IMR-90 (cell line): Measurements from ENCODE around the gene ERBB4. TPM values are rescaled to one million over a fixed set of nuclear protein-coding genes. Genes with fewer than 3 reads are reported as not detected.

Experiments used
- ATAC-seq: fragments of 200-7000 bp; cut with Tn5 transposase; 2 replicates; pipeline ENCODE4 v1.9.1; 2020; ENCODE audit warnings: low read depth, mild to moderate bottlenecking, moderate library complexity
- BruUV-seq: library from RNA; stranded (reverse); fragments of 400-500 nt; replicated peaks from 2 replicates; lab custom pipeline; 2021; lab: Mats Ljungman, UMichigan
- CTCF ChIA-PET: fragments of 300-600 bp; formaldehyde crosslinking; extraction: SDS; loops from one replicate; lab custom pipeline; 2021; ENCODE audit warnings: antibody characterized with exemption; lab: Yijun Ruan, JAX
- POLR2A ChIA-PET: fragments of 300-600 bp; sonication (Branson Sonifier 250); formaldehyde crosslinking; loops from one replicate; lab custom pipeline; 2022; ENCODE audit warnings: antibody characterized with exemption; ENCODE audit not compliant: unreplicated experiment; lab: Charles Lee
- DNase-seq: peaks from one replicate; pipeline ENCODE4 v3.0.0; 2013
- H2AFZ ChIP-seq: replicated peaks from 2 replicates; pipeline ENCODE3; 2013; ENCODE audit warnings: low read length, mild to moderate bottlenecking; ENCODE audit not compliant: poor library complexity
- H2AK5ac ChIP-seq: 2 replicates; pipeline ENCODE4 v1.6.1; 2013; ENCODE audit warnings: low read depth, low read length, inconsistent platforms
- H2AK9ac ChIP-seq: replicated peaks from 2 replicates; pipeline ENCODE3; 2013; ENCODE audit warnings: mild to moderate bottlenecking, low read depth, low read length, moderate library complexity; ENCODE audit not compliant: poor library complexity
- H2BK120ac ChIP-seq: 2 replicates; pipeline ENCODE4 v1.6.1; 2013; ENCODE audit warnings: low read depth, low read length, inconsistent platforms
- H2BK15ac ChIP-seq: 3 replicates; pipeline ENCODE4 v1.6.1; 2013; ENCODE audit warnings: low read depth, low read length, inconsistent platforms
- H2BK20ac ChIP-seq: 2 replicates; pipeline ENCODE4 v1.6.1; 2013; ENCODE audit warnings: low read depth, mild to moderate bottlenecking, inconsistent platforms, low read length, moderate library complexity
- H2BK5ac ChIP-seq: 2 replicates; pipeline ENCODE4 v1.6.1; 2013; ENCODE audit warnings: mild to moderate bottlenecking, low read depth, low read length, inconsistent platforms; ENCODE audit not compliant: poor library complexity, severe bottlenecking
- H3K14ac ChIP-seq: replicated peaks from 2 replicates; pipeline ENCODE4 v1.6.1; 2013; ENCODE audit warnings: low read depth, low read length, inconsistent platforms
- H3K18ac ChIP-seq: 2 replicates; pipeline ENCODE4 v1.6.1; 2013; ENCODE audit warnings: low read depth, low read length, control low read depth
- H3K23ac ChIP-seq: 2 replicates; pipeline ENCODE4 v1.6.1; 2013; ENCODE audit warnings: low read depth, low read length, inconsistent platforms
- H3K27ac ChIP-seq: 2 replicates; pipeline ENCODE4 v1.5.1; 2013; ENCODE audit warnings: mild to moderate bottlenecking, control low read depth, low read length; ENCODE audit not compliant: insufficient read depth
- H3K27me3 ChIP-seq: 2 replicates; pipeline ENCODE4 v1.6.1; 2013; ENCODE audit warnings: low read length; ENCODE audit not compliant: control insufficient read depth, insufficient read depth
- H3K36me3 ChIP-seq: 2 replicates; pipeline ENCODE4 v1.6.1; 2013; ENCODE audit warnings: low read length, mixed read lengths; ENCODE audit not compliant: control insufficient read depth, insufficient read depth
- H3K4ac ChIP-seq: 2 replicates; pipeline ENCODE4 v1.6.1; 2013; ENCODE audit warnings: low read depth, low read length, inconsistent platforms
- H3K4me1 ChIP-seq: 2 replicates; pipeline ENCODE4 v1.6.1; 2013; ENCODE audit warnings: low read length, mixed read lengths; ENCODE audit not compliant: control insufficient read depth, insufficient read depth
- H3K4me2 ChIP-seq: 2 replicates; pipeline ENCODE4 v1.6.1; 2013; ENCODE audit warnings: low read depth, mild to moderate bottlenecking, control low read depth, low read length, moderate library complexity
- H3K4me3 ChIP-seq: 2 replicates; pipeline ENCODE4 v1.5.1; 2013; ENCODE audit warnings: low read depth, mild to moderate bottlenecking, control low read depth, low read length, moderate library complexity; ENCODE audit not compliant: insufficient read depth
- H3K56ac ChIP-seq: 2 replicates; pipeline ENCODE4 v1.6.1; 2013; ENCODE audit warnings: low read length, inconsistent platforms; ENCODE audit not compliant: insufficient read depth; ENCODE audit errors: extremely low read depth
- H3K79me1 ChIP-seq, 2 experiments: 2 replicates each; pipeline ENCODE4 v1.6.1; 2013; ENCODE audit warnings: low read length in 2 of 2, inconsistent platforms in 1 of 2, low read depth in 1 of 2
- H3K9ac ChIP-seq: 2 replicates; pipeline ENCODE4 v1.6.1; 2013; ENCODE audit warnings: low read depth, low read length, control low read depth
- H3K9me1 ChIP-seq: 2 replicates; pipeline ENCODE4 v1.6.1; 2013; ENCODE audit warnings: low read length, inconsistent platforms; ENCODE audit not compliant: insufficient read depth
- H3K9me3 ChIP-seq: 2 replicates; pipeline ENCODE4 v1.6.1; 2013; ENCODE audit warnings: low read length; ENCODE audit not compliant: control insufficient read depth, insufficient read depth
- H4K20me1 ChIP-seq: 2 replicates; pipeline ENCODE4 v1.6.1; 2013; ENCODE audit warnings: low read length, inconsistent platforms; ENCODE audit not compliant: insufficient read depth
- H4K5ac ChIP-seq: 2 replicates; pipeline ENCODE4 v1.6.1; 2013; ENCODE audit warnings: mild to moderate bottlenecking, low read depth, low read length, control low read depth
- H4K8ac ChIP-seq, 2 experiments: 2 replicates each; pipeline ENCODE4 v1.6.1; 2013; ENCODE audit warnings: low read depth in 2 of 2, low read length in 2 of 2, control low read depth in 1 of 2, inconsistent platforms in 1 of 2
- H4K91ac ChIP-seq: 2 replicates; pipeline ENCODE4 v1.6.1; 2013; ENCODE audit warnings: low read depth, low read length, inconsistent platforms; ENCODE audit not compliant: insufficient read depth
- BHLHE40 ChIP-seq: fragments of 150-350 bp; IDR thresholded peaks from 2 replicates; pipeline ENCODE4 v1.6.1; 2016; ENCODE audit warnings: mild to moderate bottlenecking, low read depth, low read length
- CEBPB ChIP-seq: IDR thresholded peaks from 2 replicates; pipeline ENCODE4 v1.6.1; 2012; ENCODE audit warnings: low read depth, low read length, improper control_type of control experiment
- CHD1 ChIP-seq: IDR thresholded peaks from 2 replicates; pipeline ENCODE4 v1.6.1; 2012; ENCODE audit warnings: low read depth, low read length, improper control_type of control experiment
- CTCF ChIP-seq: conservative IDR thresholded peaks from 2 replicates; pipeline ENCODE4 v1.5.1; 2012; ENCODE audit warnings: mild to moderate bottlenecking, low read depth, low read length, improper control_type of control experiment
- FOS ChIP-seq: fragments of 150-350 bp; IDR thresholded peaks from 2 replicates; pipeline ENCODE4 v1.6.1; 2016; ENCODE audit warnings: low read depth, low read length
- MAFK ChIP-seq: IDR thresholded peaks from 2 replicates; pipeline ENCODE4 v1.6.1; 2012; ENCODE audit warnings: low read depth, low read length, improper control_type of control experiment
- MAZ ChIP-seq: IDR thresholded peaks from 2 replicates; pipeline ENCODE4 v1.6.1; 2012; ENCODE audit warnings: low read depth, mild to moderate bottlenecking, low read length, improper control_type of control experiment, moderate library complexity, borderline replicate concordance
- MXI1 ChIP-seq: IDR thresholded peaks from 2 replicates; pipeline ENCODE4 v1.6.1; 2012; ENCODE audit warnings: low read depth, mild to moderate bottlenecking, low read length, moderate library complexity, borderline replicate concordance
- NFE2L2 ChIP-seq: fragments of 150-350 bp; IDR thresholded peaks from 2 replicates; pipeline ENCODE4 v1.6.1; 2016; ENCODE audit warnings: low read depth, mild to moderate bottlenecking, low read length
- POLR2A ChIP-seq: IDR thresholded peaks from 2 replicates; pipeline ENCODE4 v1.6.1; 2012; ENCODE audit warnings: mild to moderate bottlenecking, low read depth, low read length
- RAD21 ChIP-seq: IDR thresholded peaks from 2 replicates; pipeline ENCODE4 v1.6.1; 2012; ENCODE audit warnings: low read length, improper control_type of control experiment
- RCOR1 ChIP-seq: IDR thresholded peaks from 2 replicates; pipeline ENCODE4 v1.6.1; 2012; ENCODE audit warnings: mild to moderate bottlenecking, low read length, improper control_type of control experiment; ENCODE audit not compliant: insufficient replicate concordance
- RFX5 ChIP-seq: IDR thresholded peaks from 2 replicates; pipeline ENCODE4 v1.8.0; 2012; ENCODE audit warnings: low read depth, mild to moderate bottlenecking, low read length, moderate library complexity
- SMC3 ChIP-seq: fragments of 150-350 bp; IDR thresholded peaks from 2 replicates; pipeline ENCODE4 v1.6.1; 2016; ENCODE audit warnings: low read depth, mild to moderate bottlenecking, antibody characterized with exemption, low read length, moderate library complexity
- WGBS, 2 experiments: methylation state at CpG; one replicate each; pipeline versions ENCODE4 v1.1.5 to v1.1.7; 2013; ENCODE audit warnings: missing lambda C conversion rate in 2 of 2; ENCODE audit not compliant: insufficient read length in 1 of 2; ENCODE audit errors: extremely low coverage in 2 of 2; 5-methylcytosine and 5-hydroxymethylcytosine counted together
- dilution Hi-C: fragments of 300-500 bp; cut with HindIII; formaldehyde crosslinking; loops from one replicate; pipeline ENCODE4 v1.14.3; 2018; ENCODE audit warnings: low sequenced_read_pairs; ENCODE audit not compliant: unreplicated experiment
- in situ Hi-C: fragments of 300-500 bp; cut with MboI; formaldehyde crosslinking; loops from 3 replicates; pipeline ENCODE4 v1.14.3; 2019; ENCODE audit warnings: low sequenced_read_pairs, inconsistent platforms, mixed read lengths
- intact Hi-C: fragments of 100-400 bp; cut with micrococcal nuclease; formaldehyde crosslinking; loops from 2 replicates; pipeline ENCODE4 v1.10.0; 2022
- polyA plus RNA-seq, 3 experiments: library from polyadenylated mRNA; depleted of rRNA; stranded (reverse); fragments of >200 nt; gene quantifications; 2 replicates each; pipeline ENCODE4 v1.2.3, GENCODE V29; 2012; ENCODE audit warnings: low replicate concordance in 1 of 3
- total RNA-seq: library from RNA; depleted of rRNA; stranded (reverse); fragments of >200 nt; gene quantifications from 2 replicates; pipeline ENCODE4 v1.2.3, GENCODE V29; 2012
- TF ChIP-seq, protein P1 (sequence below): fragments of 150-350 bp; IDR thresholded peaks from 2 replicates; pipeline ENCODE4 v1.6.1; 2016; ENCODE audit warnings: low read depth, mild to moderate bottlenecking, low read length, moderate library complexity, borderline replicate concordance
- TF ChIP-seq, protein P2 (sequence below): fragments of 150-350 bp; IDR thresholded peaks from 2 replicates; pipeline ENCODE4 v1.6.1; 2017; ENCODE audit warnings: mild to moderate bottlenecking, antibody characterized with exemption, low read length, low read depth

Gene ERBB4
- total and polyA plus RNA-seq, 2 of the 4 experiments (the other 2 are of a cell fraction) = not detected

DNA sequence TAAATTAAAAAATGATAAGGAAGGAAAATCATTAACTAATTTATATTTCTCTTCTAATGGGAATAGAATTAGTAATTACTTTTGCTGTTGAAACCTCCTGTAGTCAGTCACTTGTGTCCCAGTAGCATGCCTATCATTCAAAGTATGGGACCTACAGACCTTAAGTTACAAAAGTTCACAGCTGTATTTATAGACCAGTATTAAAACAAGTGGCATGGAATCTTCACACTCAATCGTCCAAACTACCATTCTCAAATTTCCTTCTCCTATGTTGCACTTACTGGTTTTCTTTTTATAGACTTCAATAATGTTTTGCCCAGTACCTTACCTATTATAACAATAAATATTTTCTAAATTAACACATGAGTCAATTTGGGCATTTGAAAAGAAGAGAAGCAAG is 639.9 kb downstream of the ERBB4 start:
- Histone ChIP-seq H3K4me2 (no peak overlapping the region), H3K4ac (no peak overlapping the region)
- ATAC-seq = no peak

More for the DNA sequence above, 639.9 kb downstream of the ERBB4 start:
- no peak overlapping the region for H3K56ac ChIP-seq
- no TSS peak for BruUV-seq
- H3K9ac ChIP-seq = no peak overlapping the region
- H2AK9ac ChIP-seq = no peak overlapping the region
- no peaks in the 10 kb centered on the region for H3K9me1 ChIP-seq
- no peak overlapping the region for H2BK120ac ChIP-seq
- ChIA-PET POLR2A (no interaction called here), CTCF (no interaction called here)
- no peak overlapping the region for H2BK15ac ChIP-seq
- no peaks in the 10 kb centered on the region for H3K27me3 ChIP-seq
- no peak overlapping the region for H4K91ac ChIP-seq
- H4K8ac ChIP-seq = no peak overlapping the region
- H2AFZ ChIP-seq = no peak overlapping the region
- no CpG with 5 or more reads among the region's 1 CpG for WGBS, 2 experiments
- dilution Hi-C loops (no loop called here), in situ Hi-C loops (no loop called here), intact Hi-C loops (no loop called here)
- H3K27ac ChIP-seq = no peak overlapping the region
- no peak overlapping the region for H4K5ac ChIP-seq
- no peak overlapping the region for H2BK20ac ChIP-seq
- no peaks in the 10 kb centered on the region for H3K36me3 ChIP-seq
- H4K20me1 ChIP-seq = no peaks in the 10 kb centered on the region
- TF ChIP-seq, protein P1, sequence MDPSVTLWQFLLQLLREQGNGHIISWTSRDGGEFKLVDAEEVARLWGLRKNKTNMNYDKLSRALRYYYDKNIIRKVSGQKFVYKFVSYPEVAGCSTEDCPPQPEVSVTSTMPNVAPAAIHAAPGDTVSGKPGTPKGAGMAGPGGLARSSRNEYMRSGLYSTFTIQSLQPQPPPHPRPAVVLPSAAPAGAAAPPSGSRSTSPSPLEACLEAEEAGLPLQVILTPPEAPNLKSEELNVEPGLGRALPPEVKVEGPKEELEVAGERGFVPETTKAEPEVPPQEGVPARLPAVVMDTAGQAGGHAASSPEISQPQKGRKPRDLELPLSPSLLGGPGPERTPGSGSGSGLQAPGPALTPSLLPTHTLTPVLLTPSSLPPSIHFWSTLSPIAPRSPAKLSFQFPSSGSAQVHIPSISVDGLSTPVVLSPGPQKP = no peak
- TF ChIP-seq MAFK (no peak), SMC3 (no peak), RAD21 (no peak), RFX5 (no peak), FOS (no peak), MXI1 (no peak), RCOR1 (no peak), NFE2L2 (no peak), CHD1 (no peak), POLR2A (no peak), BHLHE40 (no peak), MAZ (no peak), CTCF (no peak), CEBPB (no peak)
- TF ChIP-seq, protein P2, sequence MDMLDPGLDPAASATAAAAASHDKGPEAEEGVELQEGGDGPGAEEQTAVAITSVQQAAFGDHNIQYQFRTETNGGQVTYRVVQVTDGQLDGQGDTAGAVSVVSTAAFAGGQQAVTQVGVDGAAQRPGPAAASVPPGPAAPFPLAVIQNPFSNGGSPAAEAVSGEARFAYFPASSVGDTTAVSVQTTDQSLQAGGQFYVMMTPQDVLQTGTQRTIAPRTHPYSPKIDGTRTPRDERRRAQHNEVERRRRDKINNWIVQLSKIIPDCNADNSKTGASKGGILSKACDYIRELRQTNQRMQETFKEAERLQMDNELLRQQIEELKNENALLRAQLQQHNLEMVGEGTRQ = no peak
- H3K4me1 ChIP-seq = peaks cover 2% of the 10 kb centered on the region; the same call in 1 of the 2 replicates
- no peak overlapping the region for H3K4me3 ChIP-seq
- H3K9me3 ChIP-seq = no peaks in the 10 kb centered on the region
- no peak for DNase-seq
- no peak overlapping the region for H3K18ac ChIP-seq
- no peak overlapping the region for H2AK5ac ChIP-seq
- H3K14ac ChIP-seq = no peak overlapping the region
- H2BK5ac ChIP-seq = no peak overlapping the region
- H3K23ac ChIP-seq = no peak overlapping the region
- H3K79me1 ChIP-seq = no peaks in the 10 kb centered on the region
